ENCODE measurements around the gene POMT1.

Gene POMT1

GRCh38 chr9:131523086-131523388 is 20.3 kb downstream of the POMT1 start:
- Histone ChIP-seq H3K27ac (ENCODE audit: low read depth, low read length, poor library complexity, severe bottlenecking) (no peak overlapping the region), H3K9me3 (ENCODE audit: low read length) (no peaks in the 10 kb centered on the region), H3K79me2 (ENCODE audit: insufficient read depth, low read length) (no peaks in the 10 kb centered on the region), H3K36me3 (ENCODE audit: insufficient read depth, low read length) (peaks cover 79% of the 10 kb centered on the region; the same call in 1 of the 2 replicates), H3K9me2 (ENCODE audit: low read depth, low read length) (no peaks in the 10 kb centered on the region), H3K27me3 (ENCODE audit: insufficient read depth, low read length) (no peaks in the 10 kb centered on the region), H3K4me3 (ENCODE audit: low read depth, low read length, poor library complexity, severe bottlenecking) (no peak overlapping the region), H3K4me1 (ENCODE audit: insufficient read depth, low read length, severe bottlenecking) (no peaks in the 10 kb centered on the region), H3F3A (ENCODE audit: insufficient read depth, low read length) (no peaks in the 10 kb centered on the region), H4K20me1 (ENCODE audit: insufficient read depth, low read length) (no peaks in the 10 kb centered on the region), H2AFZ (ENCODE audit: low read length) (no peak overlapping the region), H3K9ac (ENCODE audit: low read length) (no peak overlapping the region), H3K4me2 (ENCODE audit: low read length) (no peak overlapping the region)
- TF ChIP-seq CTCF (IDR thresholded peaks at IDR 0.05; ENCODE audit: low read length) (no peak), EZH2 (IDR thresholded peaks at IDR 0.05; ENCODE audit: borderline replicate concordance, low read length) (no peak)

GRCh38 chr9:131523451-131524435 is 21.0 kb downstream of the POMT1 start:
- TF ChIP-seq EZH2 (IDR thresholded peaks at IDR 0.05; ENCODE audit: borderline replicate concordance, low read length): no peak
- no peak for TF ChIP-seq CTCF (IDR thresholded peaks at IDR 0.05; ENCODE audit: low read length)
- peaks cover 80% of the 10 kb centered on the region; the same call in 1 of the 2 replicates for H3K36me3 ChIP-seq (ENCODE audit: insufficient read depth, low read length)
- H3K4me1 ChIP-seq (ENCODE audit: insufficient read depth, low read length, severe bottlenecking): no peaks in the 10 kb centered on the region
- no peaks in the 10 kb centered on the region for H3K9me3 ChIP-seq (ENCODE audit: low read length)
- H4K20me1 ChIP-seq (ENCODE audit: insufficient read depth, low read length): no peaks in the 10 kb centered on the region
- no peaks in the 10 kb centered on the region for H3K27me3 ChIP-seq (ENCODE audit: insufficient read depth, low read length)
- H2AFZ ChIP-seq (ENCODE audit: low read length): no peak overlapping the region
- H3K4me2 ChIP-seq (ENCODE audit: low read length): no peak overlapping the region
- H3K79me2 ChIP-seq (ENCODE audit: insufficient read depth, low read length): no peaks in the 10 kb centered on the region
- H3K4me3 ChIP-seq (ENCODE audit: low read depth, low read length, poor library complexity, severe bottlenecking): no peak overlapping the region
- no peak overlapping the region for H3K27ac ChIP-seq (ENCODE audit: low read depth, low read length, poor library complexity, severe bottlenecking)
- H3K9me2 ChIP-seq (ENCODE audit: low read depth, low read length): no peaks in the 10 kb centered on the region
- no peaks in the 10 kb centered on the region for H3F3A ChIP-seq (ENCODE audit: insufficient read depth, low read length)
- no peak overlapping the region for H3K9ac ChIP-seq (ENCODE audit: low read length)

- peaks cover 80% of the 10 kb centered on the region; the same call in 1 of the 2 replicates for H3K36me3 ChIP-seq (ENCODE audit: insufficient read depth, low read length)
- peaks cover 2% of the 10 kb centered on the region for H3K4me1 ChIP-seq (ENCODE audit: insufficient read depth, low read length, severe bottlenecking)
- H3K4me2 ChIP-seq (ENCODE audit: low read length): no peak overlapping the region
Observed at GRCh38 chr9:131524665-131525315, 22.1 kb downstream of the POMT1 start.

More at GRCh38 chr9:131524665-131525315, 22.1 kb downstream of the POMT1 start:
- Histone ChIP-seq H3K9me2 (ENCODE audit: low read depth, low read length) (no peaks in the 10 kb centered on the region), H3K9me3 (ENCODE audit: low read length) (no peaks in the 10 kb centered on the region), H3K27ac (ENCODE audit: low read depth, low read length, poor library complexity, severe bottlenecking) (no peak overlapping the region), H3K79me2 (ENCODE audit: insufficient read depth, low read length) (no peaks in the 10 kb centered on the region), H3K4me3 (ENCODE audit: low read depth, low read length, poor library complexity, severe bottlenecking) (no peak overlapping the region), H4K20me1 (ENCODE audit: insufficient read depth, low read length) (no peaks in the 10 kb centered on the region), H2AFZ (ENCODE audit: low read length) (no peak overlapping the region), H3K27me3 (ENCODE audit: insufficient read depth, low read length) (no peaks in the 10 kb centered on the region), H3K9ac (ENCODE audit: low read length) (no peak overlapping the region), H3F3A (ENCODE audit: insufficient read depth, low read length) (no peaks in the 10 kb centered on the region)
- TF ChIP-seq CTCF (IDR thresholded peaks at IDR 0.05; ENCODE audit: low read length) (no peak), EZH2 (IDR thresholded peaks at IDR 0.05; ENCODE audit: borderline replicate concordance, low read length) (no peak)

All from OCI-LY1 (cell line).